Urinary bladder (tissue), 4 donors: Measurements from ENCODE around the gene LMO4. TPM values are rescaled to one million over a fixed set of nuclear protein-coding genes. Genes with fewer than 3 reads are reported as not detected.

Experiments
- DNase-seq: peaks from one replicate; pipeline ENCODE4 v3.0.0-alpha.2; 2015; ENCODE audit errors: extremely low spot score
- H3K27ac ChIP-seq: one replicate; pipeline ENCODE4 v1.5.1; 2013; ENCODE audit warnings: low read depth, mild to moderate bottlenecking, moderate library complexity
- H3K36me3 ChIP-seq: one replicate; pipeline ENCODE4 v1.6.1; 2013; ENCODE audit warnings: mild to moderate bottlenecking, moderate library complexity; ENCODE audit not compliant: insufficient read depth
- H3K4me1 ChIP-seq: one replicate; pipeline ENCODE4 v1.6.1; 2013; ENCODE audit warnings: mild to moderate bottlenecking, moderate library complexity; ENCODE audit not compliant: insufficient read depth
- H3K4me3 ChIP-seq: one replicate; pipeline ENCODE4 v1.5.1; 2013; ENCODE audit warnings: low read depth, low read length
- WGBS: extraction: QIAGEN DNeasy Blood & Tissue Kit; methylation state at CpG from one replicate; pipeline ENCODE4 v1.1.7; 2013; 5-methylcytosine and 5-hydroxymethylcytosine counted together
- polyA plus RNA-seq: library from polyadenylated mRNA; stranded (reverse); fragments of 200-250 nt; gene quantifications from one replicate; pipeline ENCODE4 v1.2.3, GENCODE V29; 2013
- total RNA-seq: library from RNA; depleted of rRNA; stranded (reverse); fragments of >200 nt; gene quantifications from one replicate; pipeline ENCODE4 v1.2.3, GENCODE V29; 2014
- donor health status: healthy with polysubstance abuse.
- donor health status: healthy.

The LMO4 gene
- total and polyA plus RNA-seq, 2 donors: 89.5 to 150 TPM

DNA sequence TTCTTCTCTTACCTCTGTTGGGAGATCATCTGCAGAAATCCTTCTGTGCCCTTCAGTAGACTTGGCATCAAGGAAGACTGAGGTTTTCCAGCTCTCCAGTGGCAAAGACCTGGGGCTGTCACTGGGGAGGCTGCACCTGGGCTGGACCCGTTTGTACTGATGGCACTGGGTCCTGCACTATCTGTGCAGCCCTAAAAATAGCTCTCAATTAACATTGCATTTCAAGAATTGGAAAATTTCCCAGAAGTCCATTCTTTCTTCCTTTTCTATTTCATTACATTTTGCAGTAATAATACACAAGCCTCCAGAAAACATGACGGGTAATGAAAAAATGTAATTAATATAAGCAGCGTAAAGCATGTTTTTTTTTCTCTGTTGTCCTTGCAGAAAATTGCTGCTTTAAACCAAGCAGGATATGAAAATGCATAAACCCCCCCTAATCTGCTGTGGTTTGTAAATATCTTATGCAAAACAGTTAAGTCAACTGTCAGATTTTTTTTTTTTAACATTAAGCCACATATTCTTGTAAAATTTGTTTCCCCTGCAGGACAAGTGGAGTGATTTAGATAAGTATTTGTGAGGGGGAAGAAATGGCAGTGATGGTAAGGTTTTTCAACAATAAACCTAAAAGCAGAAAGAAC, 64.9 kb downstream of the LMO4 start:
- H3K27ac ChIP-seq: no peak overlapping the region
- WGBS: 51% methylated on average over 3 of the region's 3 CpGs
- no peaks in the 10 kb centered on the region for H3K36me3 ChIP-seq
- DNase-seq: no peak
- no peak overlapping the region for H3K4me3 ChIP-seq
- H3K4me1 ChIP-seq: no peaks in the 10 kb centered on the region

DNA sequence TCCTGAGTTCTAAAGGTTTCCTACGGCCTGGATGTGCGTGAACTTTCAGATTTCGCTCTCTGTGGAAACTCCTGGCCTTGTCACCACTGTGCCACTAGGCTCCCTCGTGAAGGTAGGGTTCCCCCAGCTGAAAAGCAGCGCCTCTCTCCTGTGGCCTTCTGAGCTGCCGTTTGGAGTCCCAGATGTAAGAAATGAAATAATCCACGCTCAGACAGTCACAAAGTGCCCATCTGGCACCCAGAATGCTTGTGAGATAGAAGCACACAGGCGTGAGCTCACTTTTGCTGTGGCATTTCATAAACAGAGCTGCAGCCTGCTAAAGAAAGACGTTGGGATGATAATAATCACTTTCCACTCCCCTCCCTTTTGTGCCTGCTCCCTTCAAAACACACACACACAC, 65.8 kb downstream of the LMO4 start:
- H3K27ac ChIP-seq: no peak overlapping the region
- 80% methylated on average over 9 of the region's 9 CpGs for WGBS
- no peak for DNase-seq
- H3K4me1 ChIP-seq: no peaks in the 10 kb centered on the region
- no peaks in the 10 kb centered on the region for H3K36me3 ChIP-seq
- no peak overlapping the region for H3K4me3 ChIP-seq

- WGBS: 87% methylated on average over 2 of the region's 2 CpGs
- no peak for DNase-seq
- no peak overlapping the region for H3K4me3 ChIP-seq
- no peaks in the 10 kb centered on the region for H3K36me3 ChIP-seq
- no peaks in the 10 kb centered on the region for H3K4me1 ChIP-seq
- no peak overlapping the region for H3K27ac ChIP-seq
These were observed 66.3 kb downstream of the LMO4 start for GRCh38 chr1:87394982-87395381.
